Measurements from ENCODE around the gene RTP2. TPM values are rescaled to one million over a fixed set of nuclear protein-coding genes. Genes with fewer than 3 reads are reported as not detected.
"Not testable (repeated sequence)": the region's sequence is repeated elsewhere in the genome, so short reads cannot be mapped to it uniquely, and the experiment has no call there.

RTP2 gene
- total RNA-seq, 1 donor from 2014 or later: not detected

DNA sequence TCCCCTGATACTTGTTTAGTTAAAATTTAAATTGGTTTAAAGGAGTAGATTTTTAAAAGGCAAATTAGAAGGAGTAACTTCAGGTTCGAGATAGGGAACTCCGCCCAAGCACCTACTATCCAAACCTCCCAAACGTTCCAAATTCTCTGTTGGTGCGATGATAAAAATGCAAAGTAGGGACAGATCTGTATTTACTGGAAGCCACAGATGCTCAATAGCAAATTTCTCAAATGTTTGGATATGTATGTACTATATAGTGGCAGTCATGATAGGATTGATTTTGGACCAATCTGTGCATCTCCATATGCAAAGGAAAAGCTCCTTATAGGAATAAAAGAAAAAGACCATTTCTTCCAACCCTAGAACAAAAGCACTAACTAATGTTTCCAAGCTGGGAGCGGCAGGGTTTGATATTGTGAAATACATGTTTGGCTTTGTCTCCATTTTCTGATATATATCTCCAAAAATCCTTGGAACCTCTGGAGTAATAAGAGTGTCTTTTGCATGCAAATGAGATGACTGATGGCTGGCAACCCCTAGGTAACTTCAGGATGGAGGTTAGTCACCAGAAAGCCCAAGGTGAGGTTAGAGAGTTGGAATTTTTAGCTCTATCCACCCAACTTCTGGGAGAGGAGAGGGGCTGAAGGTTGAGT, 15.6 kb downstream of the RTP2 start:
- Histone ChIP-seq H3K4me3 (no peak overlapping the region), H3K36me3 (no peaks in the 10 kb centered on the region), H3K4me1 (no peaks in the 10 kb centered on the region), H3K27ac (no peak overlapping the region), H3K9me3 (peaks cover 0 to 23% of the 10 kb centered on the region in 2 donors), H3K27me3 (no peaks in the 10 kb centered on the region)
- intact Hi-C loops (cut with DNase I): no loop called here
- no peak for DNase-seq (ENCODE audit: low spot score in 2 of 2)
- TF ChIP-seq, protein P1, sequence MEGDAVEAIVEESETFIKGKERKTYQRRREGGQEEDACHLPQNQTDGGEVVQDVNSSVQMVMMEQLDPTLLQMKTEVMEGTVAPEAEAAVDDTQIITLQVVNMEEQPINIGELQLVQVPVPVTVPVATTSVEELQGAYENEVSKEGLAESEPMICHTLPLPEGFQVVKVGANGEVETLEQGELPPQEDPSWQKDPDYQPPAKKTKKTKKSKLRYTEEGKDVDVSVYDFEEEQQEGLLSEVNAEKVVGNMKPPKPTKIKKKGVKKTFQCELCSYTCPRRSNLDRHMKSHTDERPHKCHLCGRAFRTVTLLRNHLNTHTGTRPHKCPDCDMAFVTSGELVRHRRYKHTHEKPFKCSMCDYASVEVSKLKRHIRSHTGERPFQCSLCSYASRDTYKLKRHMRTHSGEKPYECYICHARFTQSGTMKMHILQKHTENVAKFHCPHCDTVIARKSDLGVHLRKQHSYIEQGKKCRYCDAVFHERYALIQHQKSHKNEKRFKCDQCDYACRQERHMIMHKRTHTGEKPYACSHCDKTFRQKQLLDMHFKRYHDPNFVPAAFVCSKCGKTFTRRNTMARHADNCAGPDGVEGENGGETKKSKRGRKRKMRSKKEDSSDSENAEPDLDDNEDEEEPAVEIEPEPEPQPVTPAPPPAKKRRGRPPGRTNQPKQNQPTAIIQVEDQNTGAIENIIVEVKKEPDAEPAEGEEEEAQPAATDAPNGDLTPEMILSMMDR (IDR thresholded peaks at IDR 0.05): no peak

DNA sequence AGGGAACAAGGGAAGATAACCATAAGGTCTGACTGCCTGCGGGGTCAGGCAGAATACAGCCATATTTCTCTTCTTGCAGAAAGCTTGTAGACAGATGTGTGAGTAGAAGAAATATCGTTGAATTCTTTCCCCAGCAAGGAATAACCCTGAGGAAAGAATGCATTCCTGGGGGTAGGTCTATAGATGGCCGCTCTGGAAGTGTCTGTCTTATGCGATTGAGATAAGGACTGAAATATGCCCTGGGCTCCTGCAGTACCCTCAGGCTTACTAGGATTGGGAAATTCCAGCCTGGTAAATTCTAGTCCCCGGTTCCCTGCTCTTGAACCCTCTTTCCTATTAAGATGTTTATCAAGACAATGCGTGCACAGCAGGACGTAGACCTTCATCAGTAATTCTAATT, 16.4 kb downstream of the RTP2 start:
- H3K36me3 ChIP-seq: no peaks in the 10 kb centered on the region
- peaks cover 0 to 23% of the 10 kb centered on the region in 2 donors for H3K9me3 ChIP-seq
- no peak for DNase-seq (ENCODE audit: low spot score in 2 of 2)
- no peaks in the 10 kb centered on the region for H3K27me3 ChIP-seq
- no peak overlapping the region for H3K27ac ChIP-seq
- TF ChIP-seq, protein P1 (IDR thresholded peaks at IDR 0.05): no peak
- no peaks in the 10 kb centered on the region for H3K4me1 ChIP-seq
- no peak overlapping the region for H3K4me3 ChIP-seq
- intact Hi-C loops (cut with DNase I): no loop called here

DNA sequence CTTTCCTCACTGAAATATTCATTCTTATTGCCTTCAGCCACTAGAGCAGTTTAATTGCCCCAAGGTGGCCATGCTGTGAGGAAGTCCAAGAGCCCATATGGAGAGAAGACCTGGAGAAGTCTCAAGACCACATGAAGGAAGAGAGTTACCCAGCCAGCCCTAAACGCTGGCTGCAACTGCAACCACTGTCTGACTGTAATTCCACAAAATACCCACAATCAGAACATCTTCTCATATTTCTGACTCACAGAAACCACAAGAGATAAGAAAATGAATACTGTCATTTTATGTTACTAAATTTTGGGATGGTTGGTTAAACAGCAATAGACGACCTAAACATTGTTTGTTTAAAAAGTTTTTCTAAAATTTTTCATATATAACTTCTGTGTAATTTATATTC, 17.5 kb downstream of the RTP2 start:
- no peak overlapping the region for H3K4me3 ChIP-seq
- peaks cover 0 to 23% of the 10 kb centered on the region in 2 donors for H3K9me3 ChIP-seq
- H3K36me3 ChIP-seq: no peaks in the 10 kb centered on the region
- TF ChIP-seq, protein P1 (IDR thresholded peaks at IDR 0.05): no peak
- H3K27me3 ChIP-seq: no peaks in the 10 kb centered on the region
- no peaks in the 10 kb centered on the region for H3K4me1 ChIP-seq
- DNase-seq (ENCODE audit: low spot score in 2 of 2): no peak
- H3K27ac ChIP-seq: no peak overlapping the region
- intact Hi-C loops (cut with DNase I): no loop called here

DNA sequence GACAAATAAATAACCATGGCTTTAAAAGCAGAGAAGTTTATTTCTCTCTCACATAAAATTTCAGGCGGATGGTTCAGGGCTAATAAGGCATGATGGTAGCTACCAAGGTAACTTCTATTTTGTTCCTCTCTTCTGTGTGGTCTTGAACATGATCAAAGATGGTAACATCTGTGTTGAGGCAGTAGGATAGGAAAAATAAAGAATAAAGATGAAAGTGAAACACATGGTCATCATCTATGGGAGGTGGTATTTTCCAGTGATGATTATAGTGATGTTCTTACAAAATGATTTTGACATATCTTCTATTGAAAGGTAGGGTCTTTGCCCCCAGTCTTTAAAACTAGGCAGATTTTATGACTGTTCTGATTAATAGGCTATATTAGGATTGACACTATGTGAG, 17.9 kb downstream of the RTP2 start:
- no peaks in the 10 kb centered on the region for H3K27me3 ChIP-seq
- intact Hi-C loops (cut with DNase I): no loop called here
- H3K9me3 ChIP-seq: peaks cover 0 to 23% of the 10 kb centered on the region in 2 donors
- no peaks in the 10 kb centered on the region for H3K36me3 ChIP-seq
- no peak overlapping the region for H3K27ac ChIP-seq
- H3K4me1 ChIP-seq: no peaks in the 10 kb centered on the region
- TF ChIP-seq, protein P1 (IDR thresholded peaks at IDR 0.05): no peak
- DNase-seq (ENCODE audit: low spot score in 2 of 2): no peak
- no peak overlapping the region for H3K4me3 ChIP-seq

DNA sequence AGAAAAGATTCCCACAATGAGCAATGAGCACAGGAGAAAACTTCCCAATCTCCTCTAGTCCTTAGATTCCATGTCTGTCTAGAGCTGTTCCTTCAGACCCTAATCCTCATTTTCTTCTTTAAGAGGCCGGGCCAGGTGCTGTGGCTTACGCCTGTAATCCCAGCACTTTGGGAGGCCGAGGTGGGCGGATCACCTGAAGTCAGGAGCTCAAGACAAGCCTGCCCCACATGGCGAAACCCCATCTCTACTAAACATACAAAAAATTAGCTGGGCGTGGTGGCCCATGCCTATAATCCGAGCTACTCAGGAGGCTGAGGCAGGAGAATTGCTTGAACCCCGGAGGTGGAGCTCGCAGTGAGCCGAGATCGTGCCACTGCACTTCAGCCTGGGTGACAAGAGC, 20.6 kb downstream of the RTP2 start:
- H3K27me3 ChIP-seq; H3K27ac ChIP-seq; H3K4me3 ChIP-seq; DNase-seq (ENCODE audit: low spot score in 2 of 2); intact Hi-C loops (cut with DNase I); H3K36me3 ChIP-seq; H3K4me1 ChIP-seq: not testable (repeated sequence)
- peaks cover 0 to 19% of the 10 kb centered on the region in 2 donors for H3K9me3 ChIP-seq

DNA sequence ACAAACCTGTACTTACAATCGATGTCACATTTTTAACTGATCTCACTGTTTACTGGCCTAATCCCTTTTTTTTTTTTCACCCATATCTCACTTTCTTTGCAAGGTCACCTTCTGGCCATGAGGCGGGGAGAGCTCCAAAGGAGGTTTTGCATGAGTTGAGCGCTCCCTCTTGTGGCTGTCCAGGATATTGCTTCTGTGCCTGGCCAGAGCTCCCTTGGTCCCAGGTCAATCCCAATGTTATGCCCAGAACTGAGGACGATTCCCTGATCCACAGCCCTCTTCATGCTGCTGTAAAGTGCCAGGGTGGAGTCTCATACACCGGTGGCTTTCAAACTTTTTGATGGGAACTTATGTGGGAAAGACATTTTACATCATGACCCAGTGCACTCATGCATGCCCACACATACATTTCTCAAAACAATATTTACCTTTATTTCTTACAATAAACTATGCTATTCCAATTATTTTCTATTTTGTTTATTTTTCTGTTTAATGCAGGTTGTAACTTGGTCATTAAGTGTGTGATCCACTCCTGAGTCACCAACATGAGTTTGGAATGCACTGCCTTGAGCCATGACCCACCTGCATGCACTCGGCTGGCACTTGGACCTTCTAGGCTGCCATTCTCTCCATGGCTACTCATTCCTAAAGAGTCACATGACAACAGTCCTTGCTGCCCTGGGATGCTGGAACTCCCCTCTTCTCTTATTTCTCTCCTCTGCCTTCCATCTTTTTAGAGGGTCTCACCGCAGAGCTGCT, 22.5 kb downstream of the RTP2 start:
- TF ChIP-seq, protein P1 (IDR thresholded peaks at IDR 0.05): peak; percentile 75 to 94 (median 93)
- intact Hi-C loops (cut with DNase I): loop anchor here (1.0 kb wide), 2 partner anchors 361 to 460 kb away; no protein-coding TSS in a partner anchor
- peak in 1 of 2 donors; percentile 80 for DNase-seq (ENCODE audit: low spot score in 2 of 2)

More for the DNA sequence above, 22.5 kb downstream of the RTP2 start:
- Histone ChIP-seq H3K27ac (no peak overlapping the region), H3K9me3 (peaks cover 0 to under 1% of the 10 kb centered on the region in 2 donors), H3K27me3 (no peaks in the 10 kb centered on the region), H3K4me3 (no peak overlapping the region), H3K36me3 (no peaks in the 10 kb centered on the region), H3K4me1 (no peaks in the 10 kb centered on the region)
